Karpas-422 (cell line): ENCODE measurements around the gene LUC7L. TPM values are rescaled to one million over a fixed set of nuclear protein-coding genes. Genes with fewer than 3 reads are reported as not detected.
"Not testable (repeated sequence)": the region's sequence is repeated elsewhere in the genome, so short reads cannot be mapped to it uniquely, and the experiment has no call there.

ENCODE experiments used
- DNase-seq: peaks from one replicate; pipeline ENCODE4 v3.0.0-alpha.2; 2015
- H2AFZ ChIP-seq: fragments of 200-600 bp; sonication (generic); 2 replicates; pipeline ENCODE4 v1.6.1; 2014; ENCODE audit warnings: antibody characterized with exemption, low read length, mixed read lengths
- H3K27ac ChIP-seq: fragments of 200-600 bp; sonication (generic); 2 replicates; pipeline ENCODE4 v1.5.1; 2014; ENCODE audit warnings: mild to moderate bottlenecking, low read length, moderate library complexity
- H3K27me3 ChIP-seq: fragments of 200-600 bp; sonication (generic); 2 replicates; pipeline ENCODE4 v1.6.1; 2014; ENCODE audit warnings: low read length, mixed read lengths
- H3K36me3 ChIP-seq: fragments of 200-600 bp; sonication (generic); 2 replicates; pipeline ENCODE4 v1.6.1; 2014; ENCODE audit warnings: low read length, mixed read lengths; ENCODE audit not compliant: insufficient read depth
- H3K4me1 ChIP-seq: fragments of 200-600 bp; sonication (generic); 2 replicates; pipeline ENCODE4 v1.6.1; 2014; ENCODE audit warnings: mild to moderate bottlenecking, low read length, mixed read lengths
- H3K4me2 ChIP-seq: fragments of 200-600 bp; sonication (generic); 2 replicates; pipeline ENCODE4 v1.6.1; 2014; ENCODE audit warnings: low read length, low read depth, mild to moderate bottlenecking; ENCODE audit not compliant: poor library complexity, severe bottlenecking
- H3K4me3 ChIP-seq: fragments of 200-600 bp; sonication (generic); 2 replicates; pipeline ENCODE4 v1.5.1; 2014; ENCODE audit warnings: mild to moderate bottlenecking, antibody characterized with exemption, low read length, mixed read lengths
- H3K79me2 ChIP-seq: fragments of 200-600 bp; sonication (generic); 2 replicates; pipeline ENCODE4 v1.6.1; 2014; ENCODE audit warnings: mild to moderate bottlenecking, low read length, mixed read lengths
- H3K9ac ChIP-seq: fragments of 200-600 bp; sonication (generic); 2 replicates; pipeline ENCODE4 v1.6.0; 2014; ENCODE audit warnings: low read length
- H3K9me2 ChIP-seq: fragments of 200-600 bp; sonication (generic), shearing (Covaris generic); replicated peaks from 2 replicates; pipeline ENCODE4 v1.6.0; 2014; ENCODE audit warnings: mild to moderate bottlenecking, low read length, moderate library complexity; ENCODE audit not compliant: insufficient read depth
- H3K9me3 ChIP-seq: fragments of 300-700, 200-600 bp; sonication (generic); 2 replicates; pipeline ENCODE4 v1.6.1; 2014; ENCODE audit warnings: low read length, mixed read lengths
- H4K20me1 ChIP-seq: fragments of 200-600 bp; sonication (generic); 2 replicates; pipeline ENCODE4 v1.6.1; 2014; ENCODE audit warnings: mild to moderate bottlenecking, antibody characterized with exemption, low read length, low read depth; ENCODE audit not compliant: insufficient read depth
- total RNA-seq: library from RNA; depleted of rRNA; stranded (reverse); fragments of >200 nt; shearing (Covaris generic); gene quantifications from 2 replicates; pipeline ENCODE4 v1.2.3, GENCODE V29; 2014; ENCODE audit warnings: low replicate concordance

The LUC7L gene
- total RNA-seq, 1 experiment from 2014 or later: 85.6 TPM

DNA sequence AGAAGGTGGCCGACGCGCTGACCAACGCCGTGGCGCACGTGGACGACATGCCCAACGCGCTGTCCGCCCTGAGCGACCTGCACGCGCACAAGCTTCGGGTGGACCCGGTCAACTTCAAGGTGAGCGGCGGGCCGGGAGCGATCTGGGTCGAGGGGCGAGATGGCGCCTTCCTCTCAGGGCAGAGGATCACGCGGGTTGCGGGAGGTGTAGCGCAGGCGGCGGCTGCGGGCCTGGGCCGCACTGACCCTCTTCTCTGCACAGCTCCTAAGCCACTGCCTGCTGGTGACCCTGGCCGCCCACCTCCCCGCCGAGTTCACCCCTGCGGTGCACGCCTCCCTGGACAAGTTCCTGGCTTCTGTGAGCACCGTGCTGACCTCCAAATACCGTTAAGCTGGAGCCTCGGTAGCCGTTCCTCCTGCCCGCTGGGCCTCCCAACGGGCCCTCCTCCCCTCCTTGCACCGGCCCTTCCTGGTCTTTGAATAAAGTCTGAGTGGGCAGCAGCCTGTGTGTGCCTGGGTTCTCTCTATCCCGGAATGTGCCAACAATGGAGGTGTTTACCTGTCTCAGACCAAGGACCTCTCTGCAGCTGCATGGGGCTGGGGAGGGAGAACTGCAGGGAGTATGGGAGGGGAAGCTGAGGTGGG is 55.9 kb downstream of the LUC7L start:
- DNase-seq, H4K20me1 ChIP-seq, H3K9ac ChIP-seq, H3K36me3 ChIP-seq, H3K4me2 ChIP-seq, H2AFZ ChIP-seq, H3K4me3 ChIP-seq, H3K4me1 ChIP-seq, H3K27me3 ChIP-seq, H3K27ac ChIP-seq, H3K79me2 ChIP-seq, H3K9me2 ChIP-seq, H3K9me3 ChIP-seq: not testable (repeated sequence)

- H2AFZ ChIP-seq, H3K4me2 ChIP-seq, H3K9me2 ChIP-seq, H3K79me2 ChIP-seq, H3K27me3 ChIP-seq, H3K36me3 ChIP-seq, H3K9me3 ChIP-seq, H3K27ac ChIP-seq, DNase-seq, H3K4me3 ChIP-seq, H3K4me1 ChIP-seq, H4K20me1 ChIP-seq, H3K9ac ChIP-seq: not testable (repeated sequence)
These were observed 56.8 kb downstream of the LUC7L start, which contains the start of gene HBA2 for GRCh38 chr16:172374-172941. TSS of gene HBA2 (plus strand) at chr16:172876. CDS start at chr16:172913, 37 bp downstream.

GRCh38 chr16:170788-171187 is 58.5 kb downstream of the LUC7L start:
- Histone ChIP-seq H3K27ac (no peak overlapping the region), H3K4me3 (no peak overlapping the region), H3K79me2 (no peaks in the 10 kb centered on the region), H2AFZ (no peak overlapping the region), H3K9me3 (no peaks in the 10 kb centered on the region), H3K36me3 (no peaks in the 10 kb centered on the region), H3K4me2 (no peak overlapping the region), H4K20me1 (no peaks in the 10 kb centered on the region), H3K9me2 (no peaks in the 10 kb centered on the region), H3K4me1 (no peaks in the 10 kb centered on the region), H3K9ac (no peak overlapping the region), H3K27me3 (no peaks in the 10 kb centered on the region)
- DNase-seq: no peak

- not testable (repeated sequence) for H4K20me1 ChIP-seq
These were observed 59.2 kb downstream of the LUC7L start for GRCh38 chr16:170088-170507.

GRCh38 chr16:169014-169413 is 60.2 kb downstream of the LUC7L start:
- Histone ChIP-seq H2AFZ (no peak overlapping the region), H3K4me1 (no peaks in the 10 kb centered on the region), H3K79me2 (no peaks in the 10 kb centered on the region), H3K27me3 (no peaks in the 10 kb centered on the region), H3K9me2 (no peaks in the 10 kb centered on the region), H3K36me3 (no peaks in the 10 kb centered on the region), H3K9ac (no peak overlapping the region), H4K20me1 (no peaks in the 10 kb centered on the region), H3K4me3 (no peak overlapping the region), H3K9me3 (no peaks in the 10 kb centered on the region), H3K4me2 (no peak overlapping the region), H3K27ac (no peak overlapping the region)
- no peak for DNase-seq

More at GRCh38 chr16:170088-170507, 59.2 kb downstream of the LUC7L start:
- not testable (repeated sequence) for H2AFZ ChIP-seq, H3K4me3 ChIP-seq, H3K36me3 ChIP-seq, H3K27ac ChIP-seq, H3K9ac ChIP-seq, DNase-seq, H3K4me2 ChIP-seq, H3K4me1 ChIP-seq, H3K27me3 ChIP-seq, H3K79me2 ChIP-seq, H3K9me2 ChIP-seq, H3K9me3 ChIP-seq

DNA sequence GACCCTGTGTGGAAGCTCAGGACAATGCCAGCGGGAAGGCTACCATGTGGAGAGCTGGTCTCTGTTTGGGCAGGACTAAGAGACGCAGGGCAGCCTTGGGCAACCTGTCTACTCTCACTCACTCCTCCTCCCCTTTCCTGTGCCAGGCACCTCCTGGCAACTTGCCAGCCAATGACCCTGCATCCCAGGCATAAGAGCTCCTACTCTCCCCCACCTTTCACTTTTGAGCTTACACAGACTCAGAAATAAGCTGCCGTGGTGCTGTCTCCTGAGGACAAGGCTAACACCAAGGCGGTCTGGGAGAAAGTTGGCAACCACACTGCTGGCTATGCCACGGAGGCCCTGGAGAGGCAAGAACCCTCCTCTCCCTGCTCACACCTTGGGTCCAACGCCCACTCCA is 60.8 kb downstream of the LUC7L start:
- H2AFZ ChIP-seq: no peak overlapping the region
- no peaks in the 10 kb centered on the region for H3K36me3 ChIP-seq
- H3K4me3 ChIP-seq: no peak overlapping the region
- no peaks in the 10 kb centered on the region for H3K4me1 ChIP-seq
- no peaks in the 10 kb centered on the region for H3K79me2 ChIP-seq
- no peak overlapping the region for H3K4me2 ChIP-seq
- H3K9me2 ChIP-seq: no peaks in the 10 kb centered on the region
- no peaks in the 10 kb centered on the region for H4K20me1 ChIP-seq
- H3K9ac ChIP-seq: no peak overlapping the region
- H3K27ac ChIP-seq: no peak overlapping the region
- no peaks in the 10 kb centered on the region for H3K9me3 ChIP-seq
- H3K27me3 ChIP-seq: no peaks in the 10 kb centered on the region
- DNase-seq: no peak

DNA sequence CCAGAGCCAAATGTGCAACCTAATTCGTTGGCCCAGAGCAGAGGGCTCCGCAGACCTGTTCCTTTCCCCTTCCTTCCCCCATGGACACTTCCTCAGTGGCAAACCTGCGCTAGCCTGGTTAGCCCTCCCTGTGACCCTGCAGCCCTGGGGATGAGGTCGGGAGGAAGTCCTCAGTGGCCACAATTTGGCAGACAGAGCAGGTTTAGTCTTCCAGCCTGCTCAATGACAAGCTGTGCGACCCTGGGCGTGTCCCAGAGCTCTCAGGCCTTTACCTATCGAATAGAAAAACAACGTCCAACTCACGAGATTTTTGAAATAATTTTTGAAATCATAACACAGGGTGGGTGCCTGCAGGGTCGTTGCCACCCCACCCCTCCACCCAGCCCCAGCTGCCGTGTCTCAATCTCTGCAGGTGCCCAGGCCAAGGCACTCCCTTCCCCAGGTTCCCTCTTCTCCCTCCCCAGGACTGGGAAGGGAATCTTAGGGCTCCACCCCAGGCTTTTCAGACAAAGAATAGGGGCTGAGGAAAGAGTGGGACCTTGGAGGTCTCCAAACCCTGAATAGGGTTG is 62.0 kb downstream of the LUC7L start:
- H3K4me3 ChIP-seq: no peak overlapping the region
- H3K27me3 ChIP-seq: no peaks in the 10 kb centered on the region
- no peaks in the 10 kb centered on the region for H3K9me3 ChIP-seq
- no peak overlapping the region for H2AFZ ChIP-seq
- no peaks in the 10 kb centered on the region for H3K4me1 ChIP-seq
- H3K27ac ChIP-seq: no peak overlapping the region
- no peak overlapping the region for H3K9ac ChIP-seq
- DNase-seq: no peak
- no peaks in the 10 kb centered on the region for H3K9me2 ChIP-seq
- no peaks in the 10 kb centered on the region for H3K79me2 ChIP-seq
- H3K36me3 ChIP-seq: no peaks in the 10 kb centered on the region
- no peak overlapping the region for H3K4me2 ChIP-seq
- H4K20me1 ChIP-seq: no peaks in the 10 kb centered on the region

- DNase-seq: no peak
- no peak overlapping the region for H2AFZ ChIP-seq
- no peak overlapping the region for H3K4me2 ChIP-seq
- H3K9me2 ChIP-seq: no peaks in the 10 kb centered on the region
- no peaks in the 10 kb centered on the region for H3K9me3 ChIP-seq
- H3K36me3 ChIP-seq: no peaks in the 10 kb centered on the region
- no peak overlapping the region for H3K9ac ChIP-seq
- no peaks in the 10 kb centered on the region for H3K27me3 ChIP-seq
- no peaks in the 10 kb centered on the region for H4K20me1 ChIP-seq
- H3K4me3 ChIP-seq: no peak overlapping the region
- H3K4me1 ChIP-seq: no peaks in the 10 kb centered on the region
- H3K27ac ChIP-seq: no peak overlapping the region
- no peaks in the 10 kb centered on the region for H3K79me2 ChIP-seq
These were observed 62.7 kb downstream of the LUC7L start for GRCh38 chr16:166375-167121.
